ENCODE results near the gene ZNF768. TPM values are rescaled to one million over a fixed set of nuclear protein-coding genes. Genes with fewer than 3 reads are reported as not detected.
A peak's percentile ranks its signal among the peaks of the same experiment; 100 is the strongest.

The ZNF768 gene
- total and polyA plus RNA-seq, 12 donors, result 8.7 to 103 (median 30.9) TPM

- no peak overlapping the region for H3K27ac ChIP-seq
- no peak for DNase-seq
- H3K9me3 ChIP-seq (replicated peaks in 1 of 3), result no peaks in the 10 kb centered on the region
- intact Hi-C loops (cut with DNase I), result loop anchor here in 1 of 2 donors (10.0 kb wide), 1 partner anchor 49 kb away; the partner anchor contains the start of gene ZNF689
- 62 to 65% (median 63%) methylated on average over 7 to 8 of the region's 8 CpGs for WGBS, 4 donors
- peaks cover 4 to 28% of the 10 kb centered on the region in 2 donors for H3K4me1 ChIP-seq (replicated peaks in 1 of 2)
- no peaks in the 10 kb centered on the region for H3K36me3 ChIP-seq (replicated peaks in 1 of 2)
- H3K27me3 ChIP-seq, result no peaks in the 10 kb centered on the region
- H3K4me3 ChIP-seq, result no peak overlapping the region
- TF ChIP-seq POLR2A (IDR thresholded peaks at IDR 0.05), result no peak
- TF ChIP-seq CTCF (IDR thresholded peaks at IDR 0.05), result no peak
Measured at GRCh38 chr16:30565984-30566383, 39.6 kb upstream of the ZNF768 start.

- Histone ChIP-seq H3K4me1 (replicated peaks in 1 of 2) (peaks cover 0 to 25% of the 10 kb centered on the region in 2 donors), H3K4me3 (no peak overlapping the region), H3K36me3 (replicated peaks in 1 of 2) (no peaks in the 10 kb centered on the region), H3K27me3 (no peaks in the 10 kb centered on the region), H3K9me3 (replicated peaks in 1 of 3) (no peaks in the 10 kb centered on the region), H3K27ac (no peak overlapping the region)
- TF ChIP-seq POLR2A (IDR thresholded peaks at IDR 0.05) (no peak), CTCF (IDR thresholded peaks at IDR 0.05) (no peak)
- intact Hi-C loops (cut with DNase I), result loop anchor here in 1 of 2 donors (10.0 kb wide), 1 partner anchor 49 kb away; the partner anchor contains the start of gene ZNF689
- WGBS, 4 donors, result 68 to 72% (median 70%) methylated on average over 7 of the region's 7 CpGs
- no peak for DNase-seq
Measured at GRCh38 chr16:30565526-30565925, 39.2 kb upstream of the ZNF768 start.

GRCh38 chr16:30562021-30562420 lies 35.7 kb upstream of the ZNF768 start:
- Histone ChIP-seq H3K4me1 (replicated peaks in 1 of 2) (peaks cover 8 to 11% of the 10 kb centered on the region in 2 donors), H3K27me3 (no peaks in the 10 kb centered on the region), H3K36me3 (replicated peaks in 1 of 2) (no peaks in the 10 kb centered on the region), H3K27ac (peak overlapping the region in 1 of 5 donors; percentile 62), H3K9me3 (replicated peaks in 1 of 3) (no peaks in the 10 kb centered on the region), H3K4me3 (peak overlapping the region in 1 of 4 donors; percentile 43)
- TF ChIP-seq CTCF (IDR thresholded peaks at IDR 0.05), result no peak
- TF ChIP-seq POLR2A (IDR thresholded peaks at IDR 0.05), result no peak
- no peak for DNase-seq
- intact Hi-C loops (cut with DNase I), result loop anchor here in 1 of 2 donors (10.0 kb wide), 1 partner anchor 53 kb away; the partner anchor contains the start of gene ZNF689
- WGBS, 4 donors, result 85 to 93% (median 88%) methylated on average over 14 of the region's 14 CpGs

GRCh38 chr16:30561089-30561816 lies 34.9 kb upstream of the ZNF768 start:
- intact Hi-C loops (cut with DNase I), result loop anchor here in 1 of 2 donors (10.0 kb wide), 1 partner anchor 54 kb away; the partner anchor contains the start of gene ZNF689
- 16 to 33% (median 24%) methylated on average over 17 to 46 of the region's 46 CpGs for WGBS, 4 donors
- H3K27ac ChIP-seq, result peak overlapping the region in 3 of 5 donors; percentile 26 to 62 (median 47)

More at GRCh38 chr16:30561089-30561816, 34.9 kb upstream of the ZNF768 start:
- TF ChIP-seq CTCF (IDR thresholded peaks at IDR 0.05) (no peak), POLR2A (IDR thresholded peaks at IDR 0.05) (no peak)
- H3K36me3 ChIP-seq (replicated peaks in 1 of 2), result no peaks in the 10 kb centered on the region
- peak in 3 of 7 donors; percentile 35 to 53 (median 43) for DNase-seq
- no peaks in the 10 kb centered on the region for H3K9me3 ChIP-seq (replicated peaks in 1 of 3)
- H3K4me3 ChIP-seq, result peak overlapping the region in 2 of 4 donors; percentile 43
- H3K27me3 ChIP-seq, result no peaks in the 10 kb centered on the region
- peaks cover 14 to 19% of the 10 kb centered on the region in 2 donors for H3K4me1 ChIP-seq (replicated peaks in 1 of 2)

Data from adrenal gland (tissue), 12 donors.